ENCODE data around the gene CCDC185.
A peak's percentile ranks its signal among the peaks of the same experiment; 100 is the strongest.
"Not testable (repeated sequence)": the region's sequence is repeated elsewhere in the genome, so short reads cannot be mapped to it uniquely, and the experiment has no call there.

CCDC185 gene

GRCh38 chr1:223363856-223364684 is 29.1 kb upstream of the CCDC185 start, which contains the start of gene SUSD4:
SUSD4 (minus strand) TSS chr1:223364176; CDS start chr1:223363425, 751 bp downstream.
- Mint-ChIP-seq H3K4me3 (peak within 1 kb of the TSS; percentile 80), H3K27me3 (peaks cover 38% of the 10 kb centered on the region), H3K36me3 (ENCODE audit: low read depth) (no peaks in the 10 kb centered on the region), H3K4me1 (peaks cover 17% of the 10 kb centered on the region), H3K27ac (no peak within 1 kb of the TSS), H3K9me3 (no peaks in the 10 kb centered on the region)
- peak; percentile 75 for ATAC-seq
- DNase-seq, result peak; percentile 53

GRCh38 chr1:223364685-223365382 is 28.4 kb upstream of the CCDC185 start:
- Mint-ChIP-seq H3K9me3 (no peaks in the 10 kb centered on the region), H3K4me1 (peaks cover 17% of the 10 kb centered on the region), H3K36me3 (ENCODE audit: low read depth) (no peaks in the 10 kb centered on the region), H3K27me3 (peaks cover 38% of the 10 kb centered on the region), H3K27ac (no peak overlapping the region), H3K4me3 (peak overlapping the region; percentile 69)
- DNase-seq (peak; percentile 14), ATAC-seq (peak; percentile 23)

- Mint-ChIP-seq H3K4me1 (no peaks in the 10 kb centered on the region), H3K27me3 (peaks cover 7% of the 10 kb centered on the region), H3K9me3 (peaks cover 10% of the 10 kb centered on the region), H3K36me3 (ENCODE audit: low read depth) (peaks cover 2% of the 10 kb centered on the region), H3K27ac (no peak overlapping the region), H3K4me3 (no peak overlapping the region)
- DNase-seq (no peak), ATAC-seq (no peak)
Measured at GRCh38 chr1:223374064-223374610, 19.1 kb upstream of the CCDC185 start.

- H3K4me3 Mint-ChIP-seq, result no peak overlapping the region
- H3K36me3 Mint-ChIP-seq (ENCODE audit: low read depth), result peaks cover 2% of the 10 kb centered on the region
- peaks cover 7% of the 10 kb centered on the region for H3K27me3 Mint-ChIP-seq
- H3K9me3 Mint-ChIP-seq, result peaks cover 8% of the 10 kb centered on the region
- no peak overlapping the region for H3K27ac Mint-ChIP-seq
- ATAC-seq, result no peak
- DNase-seq, result no peak
- H3K4me1 Mint-ChIP-seq, result no peaks in the 10 kb centered on the region
Measured at GRCh38 chr1:223378754-223379153, 14.5 kb upstream of the CCDC185 start.

GRCh38 chr1:223386013-223386412 is 7.2 kb upstream of the CCDC185 start:
- DNase-seq (no peak), ATAC-seq (no peak)
- H3K4me1 Mint-ChIP-seq, result no peaks in the 10 kb centered on the region
- H3K27me3 Mint-ChIP-seq, result peaks cover 10% of the 10 kb centered on the region
- H3K9me3 Mint-ChIP-seq, result no peaks in the 10 kb centered on the region
- no peaks in the 10 kb centered on the region for H3K36me3 Mint-ChIP-seq (ENCODE audit: low read depth)
- no peak overlapping the region for H3K4me3 Mint-ChIP-seq
- H3K27ac Mint-ChIP-seq, result no peak overlapping the region

GRCh38 chr1:223390618-223391017 is 2.6 kb upstream of the CCDC185 start:
- no peak for ATAC-seq
- no peak for DNase-seq
- H3K4me1 Mint-ChIP-seq, result no peaks in the 10 kb centered on the region
- H3K27me3 Mint-ChIP-seq, result peaks cover 39% of the 10 kb centered on the region
- H3K9me3 Mint-ChIP-seq, result no peaks in the 10 kb centered on the region
- H3K4me3 Mint-ChIP-seq, result no peak overlapping the region
- H3K27ac Mint-ChIP-seq, result no peak overlapping the region
- H3K36me3 Mint-ChIP-seq (ENCODE audit: low read depth), result no peaks in the 10 kb centered on the region

- Mint-ChIP-seq H3K9me3 (no peaks in the 10 kb centered on the region), H3K27me3 (peaks cover 35% of the 10 kb centered on the region), H3K36me3 (ENCODE audit: low read depth) (no peaks in the 10 kb centered on the region), H3K4me3 (no peak overlapping the region), H3K27ac (no peak overlapping the region), H3K4me1 (no peaks in the 10 kb centered on the region)
- DNase-seq (no peak), ATAC-seq (no peak)
Measured at GRCh38 chr1:223394242-223394641, 1.0 kb downstream of the CCDC185 start.

GRCh38 chr1:223394706-223395105 is 1.5 kb downstream of the CCDC185 start:
- Mint-ChIP-seq H3K4me3 (no peak overlapping the region), H3K27ac (no peak overlapping the region), H3K4me1 (no peaks in the 10 kb centered on the region), H3K27me3 (peaks cover 32% of the 10 kb centered on the region), H3K36me3 (ENCODE audit: low read depth) (no peaks in the 10 kb centered on the region), H3K9me3 (no peaks in the 10 kb centered on the region)
- DNase-seq (no peak), ATAC-seq (no peak)

- H3K4me3 Mint-ChIP-seq; H3K27me3 Mint-ChIP-seq; H3K36me3 Mint-ChIP-seq (ENCODE audit: low read depth); DNase-seq; ATAC-seq; H3K27ac Mint-ChIP-seq: not testable (repeated sequence)
- peaks cover 24% of the 10 kb centered on the region for H3K4me1 Mint-ChIP-seq
- peaks cover 18% of the 10 kb centered on the region for H3K9me3 Mint-ChIP-seq
Measured at GRCh38 chr1:223399393-223399792, 6.2 kb downstream of the CCDC185 start.

- Mint-ChIP-seq H3K27ac (peak overlapping the region; percentile 72), H3K4me1 (peaks cover 30% of the 10 kb centered on the region)
Measured at GRCh38 chr1:223401873-223402789, 8.9 kb downstream of the CCDC185 start.

GRCh38 chr1:223402790-223403142 is 9.6 kb downstream of the CCDC185 start:
- DNase-seq (no peak), ATAC-seq (no peak)
- H3K9me3 Mint-ChIP-seq, result peaks cover 18% of the 10 kb centered on the region
- peaks cover 3% of the 10 kb centered on the region for H3K27me3 Mint-ChIP-seq
- no peaks in the 10 kb centered on the region for H3K36me3 Mint-ChIP-seq (ENCODE audit: low read depth)
- H3K27ac Mint-ChIP-seq, result peak overlapping the region; percentile 72
- H3K4me3 Mint-ChIP-seq, result no peak overlapping the region
- peaks cover 30% of the 10 kb centered on the region for H3K4me1 Mint-ChIP-seq

More at GRCh38 chr1:223401873-223402789, 8.9 kb downstream of the CCDC185 start:
- Mint-ChIP-seq H3K4me3 (no peak overlapping the region), H3K36me3 (ENCODE audit: low read depth) (no peaks in the 10 kb centered on the region), H3K27me3 (peaks cover 3% of the 10 kb centered on the region), H3K9me3 (peaks cover 18% of the 10 kb centered on the region)
- DNase-seq, result no peak
- ATAC-seq, result peak; percentile 95

- Mint-ChIP-seq H3K27me3 (peaks cover 3% of the 10 kb centered on the region), H3K9me3 (peaks cover 18% of the 10 kb centered on the region), H3K4me1 (peaks cover 30% of the 10 kb centered on the region), H3K4me3 (no peak overlapping the region), H3K27ac (no peak overlapping the region), H3K36me3 (ENCODE audit: low read depth) (no peaks in the 10 kb centered on the region)
- no peak for DNase-seq
- ATAC-seq, result no peak
Measured at GRCh38 chr1:223403184-223403815, 10.1 kb downstream of the CCDC185 start.

- Mint-ChIP-seq H3K27ac (no peak overlapping the region), H3K4me1 (peaks cover 30% of the 10 kb centered on the region), H3K4me3 (no peak overlapping the region), H3K27me3 (peaks cover 3% of the 10 kb centered on the region), H3K9me3 (peaks cover 18% of the 10 kb centered on the region), H3K36me3 (ENCODE audit: low read depth) (no peaks in the 10 kb centered on the region)
- no peak for ATAC-seq
- no peak for DNase-seq
Measured at GRCh38 chr1:223405507-223405906, 12.3 kb downstream of the CCDC185 start.

GRCh38 chr1:223410036-223410435 is 16.8 kb downstream of the CCDC185 start:
- H3K9me3 Mint-ChIP-seq, result no peaks in the 10 kb centered on the region
- no peaks in the 10 kb centered on the region for H3K36me3 Mint-ChIP-seq (ENCODE audit: low read depth)
- H3K4me1 Mint-ChIP-seq, result peaks cover 2% of the 10 kb centered on the region
- H3K27ac Mint-ChIP-seq, result no peak overlapping the region
- no peak overlapping the region for H3K4me3 Mint-ChIP-seq
- H3K27me3 Mint-ChIP-seq, result peaks cover 2% of the 10 kb centered on the region
- DNase-seq (no peak), ATAC-seq (no peak)

Measured in activated naive CD8-positive, alpha-beta T cell treated with anti-CD3 and anti-CD28 coated beads, Interleukin-2, amount 50 U/mL, for 24 hours (primary cell).